HFF-Myc (cell line): ENCODE data around the gene IDH2.

Source experiments
- DNase-seq: peaks from one replicate; pipeline ENCODE4 v3.0.0-alpha.2; 2011; ENCODE audit warnings: low read depth; ENCODE audit errors: extremely low read depth
- H3K4me3 ChIP-seq: replicated peaks from 2 replicates; pipeline ENCODE4 v1.5.1; 2011; ENCODE audit warnings: low read depth, mild to moderate bottlenecking, control low read depth, low read length
- TF ChIP-seq, protein P1 (sequence below): IDR thresholded peaks from 2 replicates; pipeline ENCODE4 v1.5.1; 2012; ENCODE audit warnings: mild to moderate bottlenecking, low read depth, low read length, control low read depth; ENCODE audit errors: missing control alignments

IDH2 gene

GRCh38 chr15:90078965-90079364 lies 23.3 kb downstream of the IDH2 start:
- no peak for DNase-seq
- H3K4me3 ChIP-seq, result no peak overlapping the region
- TF ChIP-seq, protein P1, sequence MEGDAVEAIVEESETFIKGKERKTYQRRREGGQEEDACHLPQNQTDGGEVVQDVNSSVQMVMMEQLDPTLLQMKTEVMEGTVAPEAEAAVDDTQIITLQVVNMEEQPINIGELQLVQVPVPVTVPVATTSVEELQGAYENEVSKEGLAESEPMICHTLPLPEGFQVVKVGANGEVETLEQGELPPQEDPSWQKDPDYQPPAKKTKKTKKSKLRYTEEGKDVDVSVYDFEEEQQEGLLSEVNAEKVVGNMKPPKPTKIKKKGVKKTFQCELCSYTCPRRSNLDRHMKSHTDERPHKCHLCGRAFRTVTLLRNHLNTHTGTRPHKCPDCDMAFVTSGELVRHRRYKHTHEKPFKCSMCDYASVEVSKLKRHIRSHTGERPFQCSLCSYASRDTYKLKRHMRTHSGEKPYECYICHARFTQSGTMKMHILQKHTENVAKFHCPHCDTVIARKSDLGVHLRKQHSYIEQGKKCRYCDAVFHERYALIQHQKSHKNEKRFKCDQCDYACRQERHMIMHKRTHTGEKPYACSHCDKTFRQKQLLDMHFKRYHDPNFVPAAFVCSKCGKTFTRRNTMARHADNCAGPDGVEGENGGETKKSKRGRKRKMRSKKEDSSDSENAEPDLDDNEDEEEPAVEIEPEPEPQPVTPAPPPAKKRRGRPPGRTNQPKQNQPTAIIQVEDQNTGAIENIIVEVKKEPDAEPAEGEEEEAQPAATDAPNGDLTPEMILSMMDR, result no peak

DNA sequence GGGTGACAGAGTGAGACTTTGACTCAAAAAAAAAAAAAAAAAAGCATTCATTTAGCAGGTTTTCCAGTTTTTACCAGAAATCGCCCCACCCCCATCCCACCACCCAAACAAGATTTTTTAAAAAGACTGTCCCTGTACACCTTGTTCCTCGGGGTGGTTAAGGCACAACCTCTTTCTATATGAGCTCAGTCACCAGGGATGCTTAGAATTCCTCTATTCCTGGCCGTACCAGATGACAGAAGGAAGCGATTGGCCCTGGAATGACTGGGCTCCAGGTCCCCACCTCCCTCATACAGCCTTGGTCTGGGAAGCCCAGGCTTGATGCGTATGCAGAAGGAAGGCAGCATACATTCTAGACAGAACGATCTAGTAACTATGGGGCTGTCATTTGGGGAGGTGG lies 25.6 kb downstream of the IDH2 start:
- DNase-seq, result no peak
- H3K4me3 ChIP-seq, result no peak overlapping the region
- TF ChIP-seq, protein P1, result no peak

- TF ChIP-seq, protein P1, result no peak
- DNase-seq, result no peak
- H3K4me3 ChIP-seq, result no peak overlapping the region
Measured at GRCh38 chr15:90075420-90076289, 26.6 kb downstream of the IDH2 start.

DNA sequence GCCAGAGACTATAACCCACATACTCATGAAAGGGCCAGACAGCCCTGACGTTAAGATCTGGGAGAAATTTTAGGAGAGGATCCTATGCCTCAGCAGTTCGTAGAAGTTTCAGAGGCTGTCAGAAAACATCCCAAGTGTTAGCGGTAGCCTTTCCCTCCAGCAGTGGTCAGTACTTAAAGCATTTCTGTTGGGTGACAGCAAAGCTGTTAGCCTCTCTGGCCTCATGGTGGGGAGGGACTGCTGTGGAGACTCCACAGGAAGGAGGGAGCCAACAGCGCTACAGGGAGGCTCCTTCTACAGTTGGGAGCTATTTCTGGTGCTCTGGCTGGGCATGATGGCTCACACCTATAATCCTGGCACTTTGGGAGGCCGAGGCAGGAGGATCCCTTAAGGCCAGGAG lies 27.4 kb downstream of the IDH2 start:
- no peak for DNase-seq
- TF ChIP-seq, protein P1, result no peak
- H3K4me3 ChIP-seq, result no peak overlapping the region

GRCh38 chr15:90074023-90074422 lies 28.2 kb downstream of the IDH2 start:
- TF ChIP-seq, protein P1, result no peak
- no peak for DNase-seq

DNA sequence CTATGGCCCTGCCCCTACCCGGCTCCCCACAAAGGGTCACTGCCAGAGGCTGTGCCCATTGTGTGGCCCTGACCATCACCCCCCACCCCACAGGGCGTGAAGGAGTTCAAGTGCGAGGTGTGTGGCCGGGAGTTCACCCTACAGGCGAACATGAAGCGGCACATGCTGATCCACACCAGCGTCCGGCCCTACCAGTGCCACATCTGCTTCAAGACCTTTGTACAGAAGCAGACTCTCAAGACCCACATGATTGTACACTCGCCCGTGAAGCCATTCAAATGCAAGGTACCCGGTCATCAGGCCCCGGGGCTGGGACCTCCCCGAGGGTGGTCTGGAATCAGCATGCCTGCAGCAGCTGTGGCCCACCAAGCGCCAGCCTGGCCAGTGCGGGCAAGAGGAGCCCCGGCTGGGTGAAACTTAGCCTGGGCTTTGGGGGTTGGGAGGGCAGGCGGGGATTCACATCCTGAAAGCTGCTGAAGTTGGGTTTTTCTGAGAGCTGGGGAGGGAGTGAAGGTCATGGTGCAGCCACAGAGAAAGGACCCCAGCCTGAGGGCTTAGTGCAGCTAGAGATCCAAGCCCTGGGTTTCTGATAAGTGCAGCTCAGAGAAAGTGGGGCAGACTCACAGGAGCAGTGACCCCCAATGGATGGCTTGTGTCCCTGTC lies 29.2 kb downstream of the IDH2 start:
- H3K4me3 ChIP-seq, result no peak overlapping the region
- no peak for DNase-seq
- TF ChIP-seq, protein P1, result no peak

More at GRCh38 chr15:90074023-90074422, 28.2 kb downstream of the IDH2 start:
- no peak overlapping the region for H3K4me3 ChIP-seq
